ENCODE measurements around the gene CNTN4. TPM values are rescaled to one million over a fixed set of nuclear protein-coding genes. Genes with fewer than 3 reads are reported as not detected.

Gene CNTN4
- total RNA-seq, 4 donors from 2014 or later: 6.6 to 10.7 (median 9.7) TPM

GRCh38 chr3:2506776-2507175 is 408.1 kb downstream of the CNTN4 start:
- TF ChIP-seq POLR2A (IDR thresholded peaks at IDR 0.05; ENCODE audit: low read depth): no peak
- no peak for TF ChIP-seq POLR2AphosphoS5 (IDR thresholded peaks at IDR 0.05)
- no peak for TF ChIP-seq EP300 (IDR thresholded peaks at IDR 0.05)
- TF ChIP-seq CTCF (IDR thresholded peaks at IDR 0.05): no peak
- Histone ChIP-seq H3K4me3 (no peak overlapping the region), H3K4me1 (peaks cover 0 to 6% (median 0%) of the 10 kb centered on the region in 4 donors), H3K9me3 (no peaks in the 10 kb centered on the region), H3K27ac (replicated peaks in 1 of 4) (no peak overlapping the region), H3K27me3 (no peaks in the 10 kb centered on the region), H3K36me3 (no peaks in the 10 kb centered on the region)
- intact Hi-C loops (cut with DNase I): no loop called here
- no peak for DNase-seq (ENCODE audit: extremely low spot score)
- WGBS: 88% methylated on average over 8 of the region's 8 CpGs

- WGBS: 71% methylated on average over 8 of the region's 8 CpGs
These were observed 412.0 kb downstream of the CNTN4 start for GRCh38 chr3:2510591-2511145.

GRCh38 chr3:2511356-2511755 is 412.7 kb downstream of the CNTN4 start:
- intact Hi-C loops (cut with DNase I): no loop called here
- TF ChIP-seq POLR2A (IDR thresholded peaks at IDR 0.05; ENCODE audit: low read depth) (no peak), POLR2AphosphoS5 (IDR thresholded peaks at IDR 0.05) (no peak), CTCF (IDR thresholded peaks at IDR 0.05) (no peak), EP300 (IDR thresholded peaks at IDR 0.05) (no peak)
- WGBS: 31% methylated on average over 10 of the region's 10 CpGs
- Histone ChIP-seq H3K9me3 (no peaks in the 10 kb centered on the region), H3K27ac (replicated peaks in 1 of 4) (no peak overlapping the region), H3K4me3 (peak overlapping the region in 2 of 4 donors; percentile 12 to 26), H3K36me3 (no peaks in the 10 kb centered on the region), H3K27me3 (no peaks in the 10 kb centered on the region), H3K4me1 (peaks cover 0 to 6% (median 0%) of the 10 kb centered on the region in 4 donors)
- DNase-seq (ENCODE audit: extremely low spot score): no peak

More at GRCh38 chr3:2510591-2511145, 412.0 kb downstream of the CNTN4 start:
- H3K9me3 ChIP-seq: no peaks in the 10 kb centered on the region
- DNase-seq (ENCODE audit: extremely low spot score): no peak
- peaks cover 0 to 6% (median 0%) of the 10 kb centered on the region in 4 donors for H3K4me1 ChIP-seq
- H3K27ac ChIP-seq (replicated peaks in 1 of 4): no peak overlapping the region
- H3K27me3 ChIP-seq: no peaks in the 10 kb centered on the region
- H3K36me3 ChIP-seq: no peaks in the 10 kb centered on the region
- no peak overlapping the region for H3K4me3 ChIP-seq
- no peak for TF ChIP-seq EP300 (IDR thresholded peaks at IDR 0.05)
- no peak for TF ChIP-seq POLR2AphosphoS5 (IDR thresholded peaks at IDR 0.05)
- TF ChIP-seq CTCF (IDR thresholded peaks at IDR 0.05): no peak
- TF ChIP-seq POLR2A (IDR thresholded peaks at IDR 0.05; ENCODE audit: low read depth): no peak
- intact Hi-C loops (cut with DNase I): no loop called here

GRCh38 chr3:2512881-2513280 is 414.2 kb downstream of the CNTN4 start:
- Histone ChIP-seq H3K36me3 (no peaks in the 10 kb centered on the region), H3K4me1 (peaks cover 0 to 6% (median 0%) of the 10 kb centered on the region in 4 donors), H3K4me3 (no peak overlapping the region), H3K9me3 (no peaks in the 10 kb centered on the region), H3K27me3 (no peaks in the 10 kb centered on the region), H3K27ac (replicated peaks in 1 of 4) (no peak overlapping the region)
- TF ChIP-seq POLR2A (IDR thresholded peaks at IDR 0.05; ENCODE audit: low read depth): no peak
- no peak for TF ChIP-seq CTCF (IDR thresholded peaks at IDR 0.05)
- TF ChIP-seq EP300 (IDR thresholded peaks at IDR 0.05): no peak
- TF ChIP-seq POLR2AphosphoS5 (IDR thresholded peaks at IDR 0.05): no peak
- DNase-seq (ENCODE audit: extremely low spot score): no peak
- WGBS: 73% methylated on average over 2 of the region's 2 CpGs
- intact Hi-C loops (cut with DNase I): no loop called here

- Histone ChIP-seq H3K36me3 (no peaks in the 10 kb centered on the region), H3K27me3 (no peaks in the 10 kb centered on the region), H3K27ac (replicated peaks in 1 of 4) (no peak overlapping the region), H3K4me3 (no peak overlapping the region), H3K4me1 (peaks cover 0 to 6% (median 0%) of the 10 kb centered on the region in 4 donors), H3K9me3 (no peaks in the 10 kb centered on the region)
- intact Hi-C loops (cut with DNase I): no loop called here
- WGBS: 50% methylated on average over 4 of the region's 4 CpGs
- TF ChIP-seq POLR2AphosphoS5 (IDR thresholded peaks at IDR 0.05) (no peak), CTCF (IDR thresholded peaks at IDR 0.05) (no peak), EP300 (IDR thresholded peaks at IDR 0.05) (no peak), POLR2A (IDR thresholded peaks at IDR 0.05; ENCODE audit: low read depth) (no peak)
- DNase-seq (ENCODE audit: extremely low spot score): no peak
These were observed 415.3 kb downstream of the CNTN4 start for GRCh38 chr3:2513986-2514385.
